Lung (tissue), 12 donors: ENCODE results near the gene KLK14. TPM values are rescaled to one million over a fixed set of nuclear protein-coding genes. Genes with fewer than 3 reads are reported as not detected.

Experiments used
- ATAC-seq: fragments of 200-7000 bp; cut with Tn5 transposase; one replicate; pipeline ENCODE4 v1.9.1; 2020; ENCODE audit warnings: moderate number of reproducible peaks; ENCODE audit not compliant: insufficient read depth, low FRiP score
- DNase-seq, 3 donors: peaks; one replicate each; pipeline ENCODE4 v3.0.0-alpha.2; 2013 to 2017
- H3K27ac ChIP-seq, 2 donors: one replicate each; pipeline ENCODE4 v1.5.1; 2013; ENCODE audit warnings: mild to moderate bottlenecking in 2 of 2, moderate library complexity in 2 of 2, control low read depth in 1 of 2, inconsistent platforms in 1 of 2, low read depth in 1 of 2, low read length in 1 of 2
- H3K27me3 ChIP-seq, 3 donors: one replicate each; pipeline ENCODE4 v1.5.1; 2013; ENCODE audit warnings: low read length in 2 of 3; ENCODE audit not compliant: control insufficient read depth in 3 of 3, insufficient read depth in 3 of 3
- H3K36me3 ChIP-seq, 4 donors: one replicate each; pipeline ENCODE4 v1.5.1; 2013; ENCODE audit warnings: low read length in 4 of 4, mild to moderate bottlenecking in 1 of 4, moderate library complexity in 1 of 4; ENCODE audit not compliant: control insufficient read depth in 4 of 4, insufficient read depth in 4 of 4
- H3K4me1 ChIP-seq, 5 donors: one replicate each; pipeline ENCODE4 v1.5.1; 2013; ENCODE audit warnings: low read length in 5 of 5, mild to moderate bottlenecking in 2 of 5, moderate library complexity in 1 of 5; ENCODE audit not compliant: control insufficient read depth in 5 of 5, insufficient read depth in 5 of 5
- H3K4me3 ChIP-seq: one replicate; pipeline ENCODE4 v1.5.1; 2013; ENCODE audit warnings: mild to moderate bottlenecking, control low read depth, moderate library complexity
- H3K9ac ChIP-seq, 2 donors: one replicate each; pipeline ENCODE4 v1.5.1; 2013; ENCODE audit warnings: low read length in 2 of 2, control low read depth in 1 of 2; ENCODE audit not compliant: insufficient read depth in 1 of 2
- H3K9me3 ChIP-seq, 4 donors: one replicate each; pipeline ENCODE4 v1.5.1; 2013; ENCODE audit warnings: low read length in 3 of 4, mild to moderate bottlenecking in 1 of 4, moderate library complexity in 1 of 4; ENCODE audit not compliant: control insufficient read depth in 4 of 4, insufficient read depth in 3 of 4
- CTCF ChIP-seq: IDR thresholded peaks from 2 replicates; pipeline ENCODE4 v1.5.1; 2012; ENCODE audit warnings: mild to moderate bottlenecking; ENCODE audit errors: control extremely low read depth, extremely low read depth
- WGBS, 2 donors: extraction: QIAGEN DNeasy Blood & Tissue Kit; methylation state at CpG; one replicate each; pipeline ENCODE4 v1.1.7; 2013; 5-methylcytosine and 5-hydroxymethylcytosine counted together
- polyA plus RNA-seq, 2 donors: library from polyadenylated mRNA; stranded (reverse); fragments of 200-250 nt; gene quantifications; one replicate each; pipeline ENCODE4 v1.2.1, GENCODE V29; 2013
- total RNA-seq, 2 donors: library from RNA; depleted of rRNA in 1 of 2; stranded (reverse); fragments of >200 nt in 1 of 2; gene quantifications; one replicate each; pipeline ENCODE4 v1.2.1, GENCODE V29; 2014 to 2021
- donor health status: control.
- donor health status: control.
- donor health status: Bipolar disorder and iron deficiency.
- donor health status: healthy.
- donor health status: DM: yes; HTN: yes; CAD: no.

The KLK14 gene
- total and polyA plus RNA-seq, 4 donors, result 0.46 to 3.9 (median 0.89) TPM

- no peaks in the 10 kb centered on the region for H3K27me3 ChIP-seq
- 45 to 59% methylated on average over 11 of the region's 11 CpGs for WGBS, 2 donors
- H3K4me3 ChIP-seq, result no peak within 1 kb of the TSS
- H3K4me1 ChIP-seq, result no peaks in the 10 kb centered on the region
- ATAC-seq, result no peak
- no peaks in the 10 kb centered on the region for H3K36me3 ChIP-seq
- H3K27ac ChIP-seq, result no peak within 1 kb of the TSS
- DNase-seq, result no peak
- TF ChIP-seq CTCF, result no peak
- no peak within 1 kb of the TSS for H3K9ac ChIP-seq
- peaks cover 0 to 7% (median 0%) of the 10 kb centered on the region in 4 donors for H3K9me3 ChIP-seq
Observed at GRCh38 chr19:51034704-51035103, 48.0 kb downstream of the KLK14 start, which contains the start of gene KLK12. KLK12 (minus strand) TSS chr19:51035002; CDS start chr19:51034621, 381 bp downstream.

GRCh38 chr19:51031880-51032225 is 50.8 kb downstream of the KLK14 start:
- Histone ChIP-seq H3K27me3 (peaks cover 0 to 1% (median 0%) of the 10 kb centered on the region in 3 donors), H3K9me3 (peaks cover 0 to 9% (median 0%) of the 10 kb centered on the region in 4 donors), H3K9ac (no peak overlapping the region), H3K27ac (no peak overlapping the region), H3K36me3 (no peaks in the 10 kb centered on the region), H3K4me1 (no peaks in the 10 kb centered on the region), H3K4me3 (no peak overlapping the region)
- no peak for TF ChIP-seq CTCF
- no peak for ATAC-seq
- 90 to 93% methylated on average over 26 to 28 of the region's 28 CpGs for WGBS, 2 donors
- no peak for DNase-seq

GRCh38 chr19:51031220-51031879 is 51.3 kb downstream of the KLK14 start:
- H3K27me3 ChIP-seq, result peaks cover 0 to 4% (median 0%) of the 10 kb centered on the region in 3 donors
- H3K4me3 ChIP-seq, result no peak overlapping the region
- H3K4me1 ChIP-seq, result no peaks in the 10 kb centered on the region
- H3K9me3 ChIP-seq, result peaks cover 0 to 9% (median 0%) of the 10 kb centered on the region in 4 donors
- 85 to 94% methylated on average over 7 of the region's 7 CpGs for WGBS, 2 donors
- no peak for ATAC-seq
- no peak overlapping the region for H3K9ac ChIP-seq
- no peaks in the 10 kb centered on the region for H3K36me3 ChIP-seq
- H3K27ac ChIP-seq, result no peak overlapping the region
- TF ChIP-seq CTCF, result no peak
- no peak for DNase-seq

GRCh38 chr19:51030631-51031030 is 52.1 kb downstream of the KLK14 start:
- Histone ChIP-seq H3K27ac (no peak overlapping the region), H3K36me3 (no peaks in the 10 kb centered on the region), H3K4me1 (no peaks in the 10 kb centered on the region), H3K4me3 (no peak overlapping the region), H3K9ac (no peak overlapping the region), H3K27me3 (peaks cover 0 to 4% (median 3%) of the 10 kb centered on the region in 3 donors), H3K9me3 (peaks cover 0 to 9% (median 0%) of the 10 kb centered on the region in 4 donors)
- 73 to 76% methylated on average over 13 of the region's 13 CpGs for WGBS, 2 donors
- DNase-seq (no peak), ATAC-seq (no peak)
- TF ChIP-seq CTCF, result no peak
